Osteocyte (in vitro differentiated cells): Measurements from ENCODE around the gene SLC34A1. TPM values are rescaled to one million over a fixed set of nuclear protein-coding genes. Genes with fewer than 3 reads are reported as not detected.

Source experiments
- DNase-seq: peaks from one replicate; pipeline ENCODE4 v3.0.0; 2021; ENCODE audit warnings: mixed read lengths; ENCODE audit not compliant: unreplicated experiment; ENCODE audit errors: extremely low spot score
- H3K27ac Mint-ChIP-seq: one replicate; pipeline ENCODE4 v1.8.0; 2021; ENCODE audit warnings: mild to moderate bottlenecking, mixed read lengths; ENCODE audit not compliant: unreplicated experiment
- H3K27me3 Mint-ChIP-seq: one replicate; pipeline ENCODE4 v1.8.0; 2021; ENCODE audit warnings: mixed read lengths; ENCODE audit not compliant: unreplicated experiment
- H3K36me3 Mint-ChIP-seq: one replicate; pipeline ENCODE4 v1.8.0; 2021; ENCODE audit warnings: mixed read lengths; ENCODE audit not compliant: unreplicated experiment
- H3K4me1 Mint-ChIP-seq: one replicate; pipeline ENCODE4 v1.8.0; 2021; ENCODE audit warnings: mixed read lengths; ENCODE audit not compliant: unreplicated experiment
- H3K4me3 Mint-ChIP-seq: one replicate; pipeline ENCODE4 v1.8.0; 2021; ENCODE audit warnings: mild to moderate bottlenecking, moderate library complexity, mixed read lengths; ENCODE audit not compliant: unreplicated experiment
- H3K9me3 Mint-ChIP-seq: one replicate; pipeline ENCODE4 v1.8.0; 2021; ENCODE audit warnings: mixed read lengths; ENCODE audit not compliant: unreplicated experiment
- total RNA-seq: library from RNA; stranded (reverse); gene quantifications from 2 replicates; pipeline ENCODE4 v1.2.1, GENCODE V29; 2021
- TF ChIP-seq, protein P1 (sequence below): fragments of 200-600 bp; sonication (generic); IDR thresholded peaks from 2 replicates; pipeline ENCODE4 v1.5.0; 2021; ENCODE audit warnings: antibody characterized with exemption, mild to moderate bottlenecking, moderate library complexity

Gene SLC34A1
- total RNA-seq, 1 donor from 2014 or later = not detected

DNA sequence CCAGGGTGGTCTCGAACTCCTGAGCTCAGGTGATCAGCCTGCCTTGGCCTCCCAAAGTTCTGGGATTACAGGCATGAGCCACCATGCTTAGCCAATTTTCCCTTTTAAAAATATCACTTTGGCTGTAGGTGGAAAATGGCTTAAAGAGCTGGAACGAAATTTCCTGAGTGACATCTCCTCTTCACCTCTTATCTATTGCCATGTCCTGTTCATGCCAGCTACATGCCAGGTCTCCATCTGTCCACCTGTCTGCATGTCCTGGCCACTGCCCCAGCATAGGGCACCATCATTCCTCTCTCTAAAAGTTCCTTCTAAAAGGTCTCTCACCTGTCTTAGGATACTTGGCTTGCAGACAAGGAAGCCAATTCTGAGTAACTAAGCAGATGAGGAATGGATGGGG, 39.4 kb downstream of the SLC34A1 start:
- no peak overlapping the region for H3K27ac Mint-ChIP-seq
- no peaks in the 10 kb centered on the region for H3K27me3 Mint-ChIP-seq
- no peaks in the 10 kb centered on the region for H3K9me3 Mint-ChIP-seq

DNA sequence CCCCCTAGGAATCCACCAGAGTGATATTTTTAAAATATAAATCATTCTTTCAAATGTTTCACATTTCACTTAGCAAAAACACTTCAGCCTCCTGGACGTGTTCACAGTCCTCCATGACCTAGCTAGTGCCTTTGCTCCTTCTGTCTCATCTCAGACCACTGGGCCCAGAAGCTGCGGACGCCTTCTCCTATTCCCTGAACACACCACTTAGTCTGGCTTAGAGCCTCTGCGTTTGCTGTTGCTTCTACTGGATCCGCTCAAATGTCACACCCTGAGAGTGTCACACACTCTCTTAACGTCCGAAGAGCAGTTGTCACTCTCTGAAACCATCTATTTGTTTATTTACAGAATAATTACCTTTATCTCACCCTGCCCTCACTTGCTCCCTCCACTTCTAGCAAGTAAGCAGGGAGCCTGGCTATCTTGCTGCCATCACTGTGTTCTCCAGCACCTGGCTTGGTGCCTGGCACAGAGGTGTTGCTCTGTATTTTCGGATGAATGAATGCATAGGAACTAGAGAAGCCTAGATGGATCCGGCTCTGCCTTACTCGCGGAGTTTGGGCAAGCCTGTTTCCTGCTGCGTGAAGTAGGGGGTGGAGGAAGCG, 41.1 kb downstream of the SLC34A1 start:
- no peaks in the 10 kb centered on the region for H3K36me3 Mint-ChIP-seq
- no peak for DNase-seq
- H3K4me3 Mint-ChIP-seq = peak overlapping the region; percentile 88
- H3K27me3 Mint-ChIP-seq = no peaks in the 10 kb centered on the region
- H3K4me1 Mint-ChIP-seq = peaks cover 25% of the 10 kb centered on the region
- H3K9me3 Mint-ChIP-seq = no peaks in the 10 kb centered on the region
- H3K27ac Mint-ChIP-seq = peak overlapping the region; percentile 98
- TF ChIP-seq, protein P1, sequence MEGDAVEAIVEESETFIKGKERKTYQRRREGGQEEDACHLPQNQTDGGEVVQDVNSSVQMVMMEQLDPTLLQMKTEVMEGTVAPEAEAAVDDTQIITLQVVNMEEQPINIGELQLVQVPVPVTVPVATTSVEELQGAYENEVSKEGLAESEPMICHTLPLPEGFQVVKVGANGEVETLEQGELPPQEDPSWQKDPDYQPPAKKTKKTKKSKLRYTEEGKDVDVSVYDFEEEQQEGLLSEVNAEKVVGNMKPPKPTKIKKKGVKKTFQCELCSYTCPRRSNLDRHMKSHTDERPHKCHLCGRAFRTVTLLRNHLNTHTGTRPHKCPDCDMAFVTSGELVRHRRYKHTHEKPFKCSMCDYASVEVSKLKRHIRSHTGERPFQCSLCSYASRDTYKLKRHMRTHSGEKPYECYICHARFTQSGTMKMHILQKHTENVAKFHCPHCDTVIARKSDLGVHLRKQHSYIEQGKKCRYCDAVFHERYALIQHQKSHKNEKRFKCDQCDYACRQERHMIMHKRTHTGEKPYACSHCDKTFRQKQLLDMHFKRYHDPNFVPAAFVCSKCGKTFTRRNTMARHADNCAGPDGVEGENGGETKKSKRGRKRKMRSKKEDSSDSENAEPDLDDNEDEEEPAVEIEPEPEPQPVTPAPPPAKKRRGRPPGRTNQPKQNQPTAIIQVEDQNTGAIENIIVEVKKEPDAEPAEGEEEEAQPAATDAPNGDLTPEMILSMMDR = no peak

More for the DNA sequence above, 39.4 kb downstream of the SLC34A1 start:
- Mint-ChIP-seq H3K4me3 (no peak overlapping the region), H3K36me3 (no peaks in the 10 kb centered on the region), H3K4me1 (peaks cover 18% of the 10 kb centered on the region)
- DNase-seq = no peak
- TF ChIP-seq, protein P1 = no peak

- peak overlapping the region; percentile 88 for H3K4me3 Mint-ChIP-seq
- peak; percentile 100 for DNase-seq
- TF ChIP-seq, protein P1 = no peak
- peak overlapping the region; percentile 98 for H3K27ac Mint-ChIP-seq
- no peaks in the 10 kb centered on the region for H3K9me3 Mint-ChIP-seq
- H3K36me3 Mint-ChIP-seq = peaks cover 4% of the 10 kb centered on the region
- no peaks in the 10 kb centered on the region for H3K27me3 Mint-ChIP-seq
- peaks cover 23% of the 10 kb centered on the region for H3K4me1 Mint-ChIP-seq
These were observed 41.7 kb downstream of the SLC34A1 start for GRCh38 chr5:177425801-177426565.

DNA sequence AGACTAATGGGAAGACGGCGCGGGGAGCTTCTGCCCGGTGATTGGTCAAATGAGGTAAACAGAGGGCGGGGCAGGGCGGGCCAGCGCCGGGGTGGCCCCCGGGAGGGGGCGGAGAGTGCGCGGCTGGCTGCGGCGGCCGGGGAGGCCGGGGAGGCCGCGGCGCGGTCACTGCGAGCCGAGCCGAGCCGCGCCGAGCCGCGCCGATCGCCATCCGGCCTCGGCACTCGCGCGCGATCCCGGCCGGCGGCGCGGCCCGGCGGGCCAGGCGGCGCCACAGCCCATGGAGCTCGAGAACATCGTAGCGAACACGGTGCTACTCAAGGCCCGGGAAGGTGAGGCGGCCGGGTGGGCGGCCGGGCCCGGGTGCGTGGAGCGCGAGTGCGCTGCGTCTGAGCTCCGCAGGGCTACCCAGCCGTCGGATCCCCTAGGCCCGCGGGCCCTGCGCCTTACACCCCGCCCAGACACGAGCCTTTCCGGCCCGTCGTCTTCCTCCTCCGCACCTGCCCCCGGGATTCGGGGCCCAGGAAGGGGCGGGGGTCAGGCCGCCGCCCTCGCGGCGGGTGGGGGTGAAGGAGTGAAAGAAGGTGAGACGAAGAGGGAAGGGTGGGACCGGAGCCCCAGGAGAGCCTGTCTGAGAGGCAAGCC, 42.5 kb downstream of the SLC34A1 start, which contains the start of gene GRK6:
TSS of gene GRK6 (plus strand) at position 111 of the 645 bp plus-strand sequence. CDS start at position 281, 170 bp downstream.
- no peak for DNase-seq
- H3K27me3 Mint-ChIP-seq = no peaks in the 10 kb centered on the region
- H3K4me3 Mint-ChIP-seq = peak within 1 kb of the TSS; percentile 88
- peak within 1 kb of the TSS; percentile 98 for H3K27ac Mint-ChIP-seq
- TF ChIP-seq, protein P1 = no peak
- H3K36me3 Mint-ChIP-seq = peaks cover 4% of the 10 kb centered on the region
- H3K9me3 Mint-ChIP-seq = no peaks in the 10 kb centered on the region
- peaks cover 22% of the 10 kb centered on the region for H3K4me1 Mint-ChIP-seq
